Ishikawa (cell line): ENCODE measurements around the gene ANKRD18B.

Source experiments
- CEBPB ChIP-seq: IDR thresholded peaks from 2 replicates; pipeline ENCODE4 v1.6.1; 2012
- CREB1 ChIP-seq: IDR thresholded peaks from 2 replicates; pipeline ENCODE4 v1.6.1; 2012; ENCODE audit warnings: low read depth
- EGR1 ChIP-seq: IDR thresholded peaks from 2 replicates; pipeline ENCODE4 v1.6.1; 2012
- EP300 ChIP-seq: IDR thresholded peaks from 2 replicates; pipeline ENCODE4 v1.6.1; 2012; ENCODE audit warnings: borderline replicate concordance
- FOXM1 ChIP-seq: IDR thresholded peaks from 2 replicates; pipeline ENCODE4 v1.6.1; 2012; ENCODE audit warnings: low read depth, borderline replicate concordance
- NFIC ChIP-seq: IDR thresholded peaks from 2 replicates; pipeline ENCODE4 v1.6.1; 2012
- RAD21 ChIP-seq: IDR thresholded peaks from 2 replicates; pipeline ENCODE4 v1.6.1; 2012; ENCODE audit warnings: low read depth
- REST ChIP-seq: IDR thresholded peaks from 2 replicates; pipeline ENCODE4 v1.6.1; 2012; ENCODE audit warnings: low read depth, mild to moderate bottlenecking
- TAF1 ChIP-seq: IDR thresholded peaks from 2 replicates; pipeline ENCODE4 v1.6.1; 2012; ENCODE audit warnings: low read depth, mild to moderate bottlenecking
- TCF12 ChIP-seq: IDR thresholded peaks from 2 replicates; pipeline ENCODE4 v1.6.1; 2012; ENCODE audit warnings: low read depth
- TEAD4 ChIP-seq: IDR thresholded peaks from 2 replicates; pipeline ENCODE4 v1.6.1; 2012
- YY1 ChIP-seq: IDR thresholded peaks from 2 replicates; pipeline ENCODE4 v1.6.1; 2012; ENCODE audit warnings: low read depth
- ZBTB7A ChIP-seq: IDR thresholded peaks from 2 replicates; pipeline ENCODE4 v1.6.1; 2012; ENCODE audit warnings: low read depth
- TF ChIP-seq, protein P1 (sequence below): IDR thresholded peaks from 2 replicates; pipeline ENCODE4 v1.6.1; 2012
- TF ChIP-seq, protein P2 (sequence below): IDR thresholded peaks from 2 replicates; pipeline ENCODE4 v1.6.1; 2012

ANKRD18B gene

GRCh38 chr9:33510262-33511183 lies 13.5 kb upstream of the ANKRD18B start:
- TF ChIP-seq CEBPB (0 out of 2 replicates have a peak, but pooled peaks have one; percentile 45), YY1 (peak; percentile 74; the same call in 1 of the 2 replicates), TEAD4 (no peak)

- TF ChIP-seq EGR1 (no peak), RAD21 (peak; percentile 37), TEAD4 (no peak)
Measured at GRCh38 chr9:33517373-33517772, 6.7 kb upstream of the ANKRD18B start.

- TF ChIP-seq ZBTB7A: no peak
- TF ChIP-seq CEBPB: no peak
- no peak for TF ChIP-seq TCF12
- TF ChIP-seq, protein P1, sequence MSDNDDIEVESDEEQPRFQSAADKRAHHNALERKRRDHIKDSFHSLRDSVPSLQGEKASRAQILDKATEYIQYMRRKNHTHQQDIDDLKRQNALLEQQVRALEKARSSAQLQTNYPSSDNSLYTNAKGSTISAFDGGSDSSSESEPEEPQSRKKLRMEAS: no peak
- no peak for TF ChIP-seq RAD21
Measured at GRCh38 chr9:33524306-33524947, 376 bp downstream of the ANKRD18B start.

GRCh38 chr9:33535541-33535940 lies 11.5 kb downstream of the ANKRD18B start:
- no peak for TF ChIP-seq TCF12
- no peak for TF ChIP-seq REST
- TF ChIP-seq EGR1: no peak
- TF ChIP-seq, protein P2, sequence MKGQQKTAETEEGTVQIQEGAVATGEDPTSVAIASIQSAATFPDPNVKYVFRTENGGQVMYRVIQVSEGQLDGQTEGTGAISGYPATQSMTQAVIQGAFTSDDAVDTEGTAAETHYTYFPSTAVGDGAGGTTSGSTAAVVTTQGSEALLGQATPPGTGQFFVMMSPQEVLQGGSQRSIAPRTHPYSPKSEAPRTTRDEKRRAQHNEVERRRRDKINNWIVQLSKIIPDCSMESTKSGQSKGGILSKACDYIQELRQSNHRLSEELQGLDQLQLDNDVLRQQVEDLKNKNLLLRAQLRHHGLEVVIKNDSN: no peak
- TF ChIP-seq FOXM1: no peak
- no peak for TF ChIP-seq EP300
- no peak for TF ChIP-seq RAD21
- TF ChIP-seq, protein P1: no peak
- no peak for TF ChIP-seq YY1
- no peak for TF ChIP-seq CEBPB

GRCh38 chr9:33604249-33604648 lies 80.2 kb downstream of the ANKRD18B start:
- peak; percentile 14; the same call in 1 of the 2 replicates for TF ChIP-seq RAD21

DNA sequence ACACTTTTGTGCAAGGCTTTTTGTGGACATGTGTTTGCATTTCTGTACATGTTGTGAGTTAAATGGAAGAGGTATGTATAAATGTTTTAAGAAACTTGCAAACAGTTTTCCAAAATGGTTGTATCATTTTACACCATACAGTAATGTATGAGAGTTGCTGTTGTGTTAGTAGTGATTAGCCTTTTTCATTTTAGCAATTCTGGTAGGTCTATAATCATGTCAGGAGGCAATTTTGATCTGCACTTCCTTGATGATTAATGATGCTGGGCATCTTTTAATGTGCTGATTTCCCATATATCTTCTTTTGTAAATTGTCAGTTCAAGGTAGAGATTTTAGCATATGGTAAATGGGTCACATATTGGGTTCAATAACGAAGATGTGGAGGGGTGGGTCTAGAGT lies 87.3 kb downstream of the ANKRD18B start:
- no peak for TF ChIP-seq EP300
- TF ChIP-seq CREB1: no peak
- TF ChIP-seq RAD21: no peak
- TF ChIP-seq TAF1: no peak
- no peak for TF ChIP-seq ZBTB7A
- TF ChIP-seq, protein P1: no peak
- TF ChIP-seq NFIC: no peak
- TF ChIP-seq, protein P2: no peak
- TF ChIP-seq TCF12: no peak
- TF ChIP-seq FOXM1: no peak
- no peak for TF ChIP-seq EGR1
- TF ChIP-seq CEBPB: no peak
- TF ChIP-seq REST: no peak
